ENCODE results near the gene PRPH. TPM values are rescaled to one million over a fixed set of nuclear protein-coding genes. Genes with fewer than 3 reads are reported as not detected.
A peak's percentile ranks its signal among the peaks of the same experiment; 100 is the strongest.
"Not testable (repeated sequence)": the region's sequence is repeated elsewhere in the genome, so short reads cannot be mapped to it uniquely, and the experiment has no call there.

Gene PRPH
- total RNA-seq: not detected
- long read RNA-seq: 0 reads

DNA sequence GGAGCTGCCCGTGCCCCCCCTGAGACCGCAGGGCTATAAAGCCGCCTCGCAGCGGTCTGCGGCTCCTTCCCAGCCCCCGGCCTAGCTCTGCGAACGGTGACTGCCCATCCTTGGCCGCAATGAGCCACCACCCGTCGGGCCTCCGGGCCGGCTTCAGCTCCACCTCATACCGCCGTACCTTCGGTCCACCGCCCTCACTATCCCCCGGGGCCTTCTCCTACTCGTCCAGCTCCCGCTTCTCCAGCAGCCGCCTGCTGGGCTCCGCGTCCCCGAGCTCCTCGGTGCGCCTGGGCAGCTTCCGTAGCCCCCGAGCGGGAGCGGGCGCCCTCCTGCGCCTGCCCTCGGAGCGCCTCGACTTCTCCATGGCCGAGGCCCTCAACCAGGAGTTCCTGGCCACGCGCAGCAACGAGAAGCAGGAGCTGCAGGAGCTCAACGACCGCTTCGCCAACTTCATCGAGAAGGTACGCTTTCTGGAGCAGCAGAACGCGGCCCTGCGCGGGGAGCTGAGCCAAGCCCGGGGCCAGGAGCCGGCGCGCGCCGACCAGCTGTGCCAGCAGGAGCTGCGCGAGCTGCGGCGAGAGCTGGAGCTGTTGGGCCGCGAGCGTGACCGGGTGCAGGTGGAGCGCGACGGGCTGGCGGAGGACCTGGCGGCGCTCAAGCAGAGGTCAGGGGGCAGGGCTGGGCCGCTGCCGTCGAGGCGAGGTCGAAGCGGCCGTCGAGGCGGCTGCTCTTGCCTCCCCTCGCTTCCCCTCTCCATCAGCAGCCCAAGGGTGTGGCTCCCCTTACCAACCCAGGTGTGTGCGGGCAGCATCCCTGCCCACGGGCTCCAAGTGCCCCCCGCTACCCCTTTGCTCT, at the start of gene PRPH:
Gene PRPH (plus strand): TSS at position 66 of the 855 bp plus-strand sequence. CDS start 54 bp downstream, at position 120.
- DNase-seq (peak; percentile 44), ATAC-seq (peak; percentile 32)
- intact Hi-C loops (cut with micrococcal nuclease): no loop called here

DNA sequence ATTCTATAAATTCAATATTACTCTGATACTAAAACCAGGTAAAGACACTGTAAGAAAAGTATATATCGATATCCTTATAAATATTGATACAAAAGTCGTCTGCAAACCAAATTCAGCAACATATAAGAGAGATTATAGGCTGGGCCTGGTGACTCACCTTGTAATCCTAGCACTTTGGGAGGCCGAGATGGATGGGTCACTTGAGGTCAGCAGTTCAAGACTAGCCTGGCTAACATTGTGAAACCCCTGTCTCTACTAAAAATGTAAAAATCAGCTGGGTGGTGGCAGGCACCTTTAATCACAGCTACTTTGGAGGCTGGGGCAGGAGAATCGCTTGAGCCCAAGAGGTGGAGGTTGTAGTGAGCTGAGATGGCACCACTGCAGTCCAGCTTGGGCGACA, 43.6 kb upstream of the PRPH start:
- intact Hi-C loops (cut with micrococcal nuclease): no loop called here
- ATAC-seq: no peak
- DNase-seq: no peak

GRCh38 chr12:49253033-49253623, 41.8 kb upstream of the PRPH start:
- ATAC-seq (no peak), DNase-seq (no peak)
- intact Hi-C loops (cut with micrococcal nuclease): no loop called here

- intact Hi-C loops (cut with micrococcal nuclease); DNase-seq; ATAC-seq: not testable (repeated sequence)
These were observed 39.5 kb upstream of the PRPH start for GRCh38 chr12:49255456-49255855.

- DNase-seq (no peak), ATAC-seq (peak; percentile 41)
- intact Hi-C loops (cut with micrococcal nuclease): no loop called here
These were observed 38.9 kb upstream of the PRPH start for GRCh38 chr12:49255857-49256637.

GRCh38 chr12:49257508-49258184, 37.3 kb upstream of the PRPH start:
- DNase-seq; ATAC-seq; intact Hi-C loops (cut with micrococcal nuclease): not testable (repeated sequence)

DNA sequence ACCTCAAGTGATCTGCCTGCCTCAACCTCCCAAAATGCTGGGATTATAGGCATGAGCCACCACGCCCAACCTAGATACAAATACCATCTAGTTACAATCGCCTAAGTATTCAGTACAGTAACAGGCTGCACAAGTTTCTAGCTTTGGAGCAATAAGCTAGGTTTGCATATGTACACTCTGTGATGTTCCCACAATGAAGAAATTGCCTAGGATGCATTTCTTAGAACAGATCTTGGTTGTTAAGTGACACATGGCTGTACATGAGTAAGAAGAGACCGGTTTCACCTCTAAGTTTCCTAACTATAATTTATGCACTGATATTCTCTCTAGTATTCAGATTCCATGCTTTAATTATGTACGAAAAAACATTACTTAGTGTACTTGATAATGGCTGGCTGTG, 35.5 kb upstream of the PRPH start:
- DNase-seq (no peak), ATAC-seq (no peak)
- intact Hi-C loops (cut with micrococcal nuclease): no loop called here

DNA sequence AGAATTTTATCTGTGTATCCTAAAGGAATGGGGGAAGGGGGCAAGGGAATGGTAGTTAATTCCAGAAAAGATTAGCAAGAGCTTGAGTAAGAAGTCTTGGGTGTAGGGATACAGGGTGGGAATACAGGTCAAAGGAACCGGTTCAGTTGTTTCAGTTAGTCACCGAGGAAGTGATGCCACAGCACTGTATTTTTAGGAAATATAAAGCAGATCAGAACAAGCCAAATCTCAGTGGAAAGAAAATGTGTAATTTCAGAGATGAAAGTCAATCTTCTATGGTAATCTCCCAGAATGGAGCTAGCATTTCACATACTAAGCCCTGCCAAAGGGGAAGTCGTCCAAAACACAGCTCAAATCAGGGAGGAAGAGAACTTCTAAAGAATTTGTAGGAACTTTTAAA, 34.8 kb upstream of the PRPH start:
- no peak for ATAC-seq
- no peak for DNase-seq
- intact Hi-C loops (cut with micrococcal nuclease): no loop called here

DNA sequence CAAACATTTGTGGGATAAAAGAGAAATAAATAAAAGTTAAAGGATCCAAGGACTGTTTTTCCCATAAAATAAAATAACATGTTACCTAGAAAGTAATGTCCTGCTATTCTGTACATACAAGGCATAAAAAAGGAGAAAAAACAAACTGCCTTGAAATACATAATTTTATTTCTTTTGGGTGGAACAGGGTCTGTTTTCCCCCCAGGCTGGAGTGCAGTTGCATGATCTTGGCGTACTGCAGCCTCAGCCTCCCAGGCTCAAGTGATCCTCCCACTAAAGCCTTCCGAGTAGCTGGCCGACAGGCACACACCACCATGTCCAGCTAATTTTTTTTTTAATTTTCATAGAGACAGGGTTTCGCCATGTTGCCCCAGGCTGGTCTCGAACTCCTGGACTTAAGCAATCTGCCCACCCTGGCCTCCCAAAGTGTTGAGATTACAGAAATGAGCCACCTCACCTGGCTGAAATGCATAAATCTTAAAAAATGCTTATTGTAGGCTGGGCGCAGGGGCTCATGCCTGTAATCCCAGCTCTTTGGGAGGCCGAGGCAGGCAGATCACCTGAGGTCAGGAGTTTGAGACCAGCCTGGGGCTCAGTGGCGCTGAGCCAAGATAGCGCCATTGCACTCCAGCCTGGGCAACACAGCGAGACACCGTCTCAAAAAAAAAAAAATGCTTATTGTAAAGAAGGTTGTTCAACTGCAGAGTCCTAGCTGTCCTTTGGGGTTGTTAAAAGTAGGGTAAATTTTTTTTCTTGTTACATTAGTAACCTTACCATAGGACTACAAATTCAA, 34.2 kb upstream of the PRPH start:
- no peak for DNase-seq
- no peak for ATAC-seq
- intact Hi-C loops (cut with micrococcal nuclease): no loop called here

- ATAC-seq: no peak
- DNase-seq: no peak
- intact Hi-C loops (cut with micrococcal nuclease): no loop called here
These were observed 33.2 kb upstream of the PRPH start for GRCh38 chr12:49261721-49262120.

- intact Hi-C loops (cut with micrococcal nuclease): no loop called here
- no peak for DNase-seq
- ATAC-seq: no peak
These were observed 31.6 kb upstream of the PRPH start for GRCh38 chr12:49263400-49263763.

DNA sequence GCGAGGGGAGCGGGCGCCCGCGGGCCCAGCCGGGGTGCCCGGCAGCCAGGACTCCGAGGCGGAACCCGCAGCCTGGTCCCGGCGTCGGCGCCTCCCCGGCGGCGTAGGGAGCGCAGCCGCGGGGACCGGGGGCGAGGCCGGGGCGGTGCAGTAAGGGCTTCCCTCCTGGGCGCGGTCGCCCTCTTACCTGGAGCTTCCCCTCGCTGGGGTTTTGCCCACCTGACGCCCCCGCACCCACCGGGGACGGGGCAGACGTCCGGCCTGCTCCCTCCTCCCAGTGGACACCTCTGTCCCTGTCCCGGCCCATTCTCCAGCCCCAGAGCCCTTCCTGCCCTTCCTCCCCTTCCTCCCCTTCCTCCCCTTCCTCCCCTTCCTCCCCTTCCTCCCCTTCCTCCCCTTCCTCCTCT, 30.5 kb upstream of the PRPH start:
- peak; percentile 59 for ATAC-seq
- DNase-seq: no peak
- intact Hi-C loops (cut with micrococcal nuclease): no loop called here

DNA sequence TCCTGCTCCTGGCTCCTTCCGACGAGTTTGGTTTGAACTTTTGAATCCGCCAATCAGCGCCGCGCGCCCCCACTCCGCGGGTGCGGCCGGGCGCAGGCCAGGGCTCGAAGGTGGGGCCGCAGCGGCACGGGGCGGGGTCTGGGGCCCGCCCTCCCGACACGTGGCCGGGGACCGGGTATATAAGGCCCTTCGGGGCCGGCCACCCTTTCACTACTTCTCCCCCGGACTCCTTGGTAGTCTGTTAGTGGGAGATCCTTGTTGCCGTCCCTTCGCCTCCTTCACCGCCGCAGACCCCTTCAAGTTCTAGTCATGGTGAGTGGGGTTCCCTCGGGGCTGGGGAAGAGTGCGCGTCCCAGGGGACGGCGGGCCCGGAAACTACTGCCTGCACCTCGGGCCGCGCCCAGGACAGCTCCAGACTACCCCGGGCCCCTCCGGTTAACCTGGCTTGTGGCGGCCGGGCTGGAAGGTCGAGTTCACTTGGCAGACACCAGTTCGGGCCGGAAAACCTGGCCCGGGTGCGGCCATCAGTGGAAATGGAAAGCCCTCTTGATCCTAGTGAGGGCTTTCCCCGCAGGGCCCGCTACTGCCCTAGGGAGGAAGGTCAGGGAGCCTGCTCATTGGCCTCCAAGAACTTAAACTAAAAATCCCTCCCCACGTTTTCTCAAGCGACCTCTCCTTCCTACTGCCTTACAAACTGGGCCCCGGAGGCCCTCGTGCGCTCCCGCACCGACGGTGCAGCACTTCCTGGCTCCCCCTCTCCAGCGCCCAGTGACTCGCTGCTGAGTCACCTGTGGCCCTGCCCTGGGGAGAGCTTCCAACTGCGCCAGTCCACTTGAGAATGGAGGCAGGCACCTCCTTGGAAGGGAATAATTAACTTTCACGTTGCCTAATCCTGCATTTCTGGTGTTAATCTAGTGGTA, 29.8 kb upstream of the PRPH start, which contains the start of gene TUBA1C:
Gene TUBA1C (plus strand): TSS at position 210 of the 920 bp plus-strand sequence. CDS start 100 bp downstream, at position 310.
- ATAC-seq: peak; percentile 97
- DNase-seq: peak; percentile 94
- intact Hi-C loops (cut with micrococcal nuclease): no loop called here

DNA sequence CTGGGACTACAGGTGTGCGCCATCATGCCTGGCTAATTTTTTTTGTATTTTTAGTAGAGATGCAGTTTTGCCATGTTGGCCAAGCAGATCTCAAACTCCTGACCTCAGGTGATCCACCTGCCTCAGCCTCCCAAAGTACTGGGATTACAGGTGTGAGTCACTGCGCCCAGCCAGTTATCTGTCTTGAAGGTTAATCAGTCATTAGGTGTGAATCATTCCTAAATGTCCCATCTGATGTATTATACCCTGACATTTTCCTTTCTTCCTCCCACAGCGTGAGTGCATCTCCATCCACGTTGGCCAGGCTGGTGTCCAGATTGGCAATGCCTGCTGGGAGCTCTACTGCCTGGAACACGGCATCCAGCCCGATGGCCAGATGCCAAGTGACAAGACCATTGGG, 25.8 kb upstream of the PRPH start:
- ATAC-seq; intact Hi-C loops (cut with micrococcal nuclease); DNase-seq: not testable (repeated sequence)

DNA sequence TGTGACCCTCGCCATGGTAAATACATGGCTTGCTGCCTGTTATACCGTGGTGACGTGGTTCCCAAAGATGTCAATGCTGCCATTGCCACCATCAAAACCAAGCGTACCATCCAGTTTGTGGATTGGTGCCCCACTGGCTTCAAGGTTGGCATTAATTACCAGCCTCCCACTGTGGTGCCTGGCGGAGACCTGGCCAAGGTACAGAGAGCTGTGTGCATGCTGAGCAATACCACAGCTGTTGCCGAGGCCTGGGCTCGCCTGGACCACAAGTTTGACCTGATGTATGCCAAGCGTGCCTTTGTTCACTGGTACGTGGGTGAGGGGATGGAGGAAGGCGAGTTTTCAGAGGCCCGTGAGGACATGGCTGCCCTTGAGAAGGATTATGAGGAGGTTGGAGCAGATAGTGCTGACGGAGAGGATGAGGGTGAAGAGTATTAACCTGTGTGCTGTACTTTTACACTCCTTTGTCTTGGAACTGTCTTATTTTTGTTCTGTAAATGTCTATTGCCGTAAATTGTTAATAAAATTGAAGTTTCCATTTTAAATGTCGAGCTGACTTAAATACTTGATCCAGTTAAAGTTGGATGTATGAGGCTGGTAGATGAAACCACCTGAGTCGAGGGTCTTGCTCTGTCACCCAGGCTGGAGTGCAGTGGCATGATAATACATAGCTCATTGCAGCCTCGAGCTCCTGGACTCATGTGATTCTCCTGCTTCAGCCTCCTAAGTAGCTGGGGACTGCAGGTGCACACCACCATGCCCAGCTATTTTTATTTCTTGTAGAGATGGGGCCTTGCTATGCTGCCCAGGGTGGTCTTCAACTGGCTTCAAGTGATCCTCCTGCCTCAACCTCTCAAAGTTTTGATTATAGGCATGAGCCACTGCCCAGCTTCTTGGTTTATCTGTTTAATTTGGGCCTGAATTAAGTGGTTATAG, 21.9 kb upstream of the PRPH start:
- no peak for DNase-seq
- ATAC-seq: no peak
- intact Hi-C loops (cut with micrococcal nuclease): no loop called here

- intact Hi-C loops (cut with micrococcal nuclease): no loop called here
- no peak for DNase-seq
- ATAC-seq: no peak
These were observed 21.1 kb upstream of the PRPH start for GRCh38 chr12:49273726-49274395.

Measured in left ventricle myocardium superior (tissue), 1 donor.